Neural progenitor cell (in vitro differentiated cells): Measurements from ENCODE around the gene IL23R. TPM values are rescaled to one million over a fixed set of nuclear protein-coding genes. Genes with fewer than 3 reads are reported as not detected.

Source experiments
- DNase-seq: peaks from one replicate; pipeline ENCODE4 v3.0.0-alpha.2; 2016; ENCODE audit warnings: low spot score
- H2AFZ ChIP-seq: fragments of 200-600 bp; sonication (generic); replicated peaks from 2 replicates; pipeline ENCODE4 v1.6.1; 2016; ENCODE audit warnings: antibody characterized with exemption
- H3F3A ChIP-seq: fragments of 200-600 bp; sonication (generic); 2 replicates; pipeline ENCODE4 v1.6.1; 2016; ENCODE audit warnings: antibody characterized with exemption, low read depth
- H3K27ac ChIP-seq: fragments of 200-600 bp; sonication (generic); 2 replicates; pipeline ENCODE4 v1.5.1; 2016; ENCODE audit warnings: mild to moderate bottlenecking
- H3K27me3 ChIP-seq: fragments of 200-600 bp; sonication (generic); 2 replicates; pipeline ENCODE4 v1.6.1; 2016; ENCODE audit warnings: mild to moderate bottlenecking, moderate library complexity
- H3K36me3 ChIP-seq: fragments of 200-600 bp; sonication (generic); 2 replicates; pipeline ENCODE4 v1.5.1; 2016
- H3K4me1 ChIP-seq: fragments of 200-600 bp; sonication (generic); 2 replicates; pipeline ENCODE4 v1.6.1; 2016; ENCODE audit warnings: mixed run types
- H3K4me2 ChIP-seq: fragments of 200-600 bp; sonication (generic); 2 replicates; pipeline ENCODE4 v1.6.1; 2016
- H3K4me3 ChIP-seq: fragments of 200-600 bp; sonication (generic); 2 replicates; pipeline ENCODE4 v1.5.1; 2016
- H3K79me2 ChIP-seq: fragments of 200-600 bp; sonication (generic); 2 replicates; pipeline ENCODE4 v1.6.1; 2016; ENCODE audit warnings: low read depth
- H3K9ac ChIP-seq: fragments of 200-600 bp; sonication (generic); 2 replicates; pipeline ENCODE4 v1.6.1; 2016
- H3K9me3 ChIP-seq: fragments of 200-600 bp; sonication (generic); 2 replicates; pipeline ENCODE4 v1.5.1; 2016; ENCODE audit warnings: low read depth
- H4K20me1 ChIP-seq: fragments of 200-600 bp; sonication (generic); 2 replicates; pipeline ENCODE4 v1.6.1; 2016; ENCODE audit warnings: low read depth
- H3K27ac Mint-ChIP-seq: 3 replicates; pipeline ENCODE4 v1.8.0; 2021; ENCODE audit warnings: mixed read lengths
- H3K27me3 Mint-ChIP-seq: 2 replicates; pipeline ENCODE4 v1.8.0; 2022; ENCODE audit warnings: low read depth, mild to moderate bottlenecking, inconsistent platforms, moderate library complexity, mixed read lengths; ENCODE audit not compliant: insufficient read depth
- H3K36me3 Mint-ChIP-seq: 3 replicates; pipeline ENCODE4 v1.8.0; 2021; ENCODE audit warnings: mixed read lengths
- H3K4me1 Mint-ChIP-seq: 3 replicates; pipeline ENCODE4 v1.8.0; 2021; ENCODE audit warnings: mixed read lengths
- H3K4me3 Mint-ChIP-seq: 3 replicates; pipeline ENCODE4 v1.8.0; 2021; ENCODE audit warnings: mild to moderate bottlenecking, moderate library complexity, mixed read lengths
- H3K9me3 Mint-ChIP-seq: 3 replicates; pipeline ENCODE4 v1.8.0; 2020; ENCODE audit warnings: mixed read lengths
- EZH2 ChIP-seq: fragments of 200-600 bp; sonication (generic); IDR thresholded peaks from 2 replicates; pipeline ENCODE4 v1.6.1; 2017; ENCODE audit warnings: antibody characterized with exemption, mild to moderate bottlenecking, moderate library complexity
- EZH2phosphoT487 ChIP-seq: fragments of 200-600 bp; sonication (generic); IDR thresholded peaks from 2 replicates; pipeline ENCODE4 v1.6.1; 2017; ENCODE audit warnings: antibody characterized with exemption
- total RNA-seq: library from RNA; depleted of rRNA; stranded (reverse); fragments of >200 nt; gene quantifications from 2 replicates; pipeline ENCODE4 v1.2.3, GENCODE V29; 2015; ENCODE audit warnings: low replicate concordance
- TF ChIP-seq, protein P1 (sequence below): fragments of 200-600 bp; sonication (generic); IDR thresholded peaks from 2 replicates; pipeline ENCODE4 v1.5.1; 2017; ENCODE audit warnings: antibody characterized with exemption, mild to moderate bottlenecking

The IL23R gene
- total RNA-seq, 1 donor from 2014 or later: not detected

DNA sequence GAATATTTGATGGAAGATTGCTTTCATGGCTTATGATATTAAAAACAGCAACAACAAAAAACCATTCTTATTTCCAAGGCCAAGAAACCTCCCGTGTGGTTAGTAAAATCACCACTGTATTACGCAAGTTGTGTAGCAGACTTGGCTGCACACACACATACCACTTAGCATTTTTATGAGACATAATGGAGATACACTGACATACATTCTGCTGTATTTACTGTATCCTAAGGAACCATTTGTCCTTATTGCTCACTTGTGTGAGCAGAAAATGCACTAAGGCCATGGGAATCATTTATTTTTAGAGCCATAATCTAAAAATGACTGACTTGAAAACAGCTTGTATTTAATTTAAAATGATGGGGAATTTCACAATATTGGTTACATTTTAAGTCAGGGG is 30.9 kb upstream of the IL23R start:
- no peaks in the 10 kb centered on the region for H3K36me3 ChIP-seq
- no peak for DNase-seq
- H3K27ac Mint-ChIP-seq: no peak overlapping the region
- H3K36me3 Mint-ChIP-seq: no peaks in the 10 kb centered on the region
- H3K4me3 ChIP-seq: no peak overlapping the region
- peaks cover 18% of the 10 kb centered on the region for H3K4me1 Mint-ChIP-seq
- no peaks in the 10 kb centered on the region for H3F3A ChIP-seq
- H3K27me3 Mint-ChIP-seq: no peaks in the 10 kb centered on the region
- H3K9me3 ChIP-seq: no peaks in the 10 kb centered on the region
- H3K9me3 Mint-ChIP-seq: peaks cover 4% of the 10 kb centered on the region
- H3K79me2 ChIP-seq: no peaks in the 10 kb centered on the region
- no peak overlapping the region for H3K4me3 Mint-ChIP-seq
- peak overlapping the region; percentile 68 for H3K4me2 ChIP-seq
- TF ChIP-seq EZH2phosphoT487 (no peak), EZH2 (no peak)
- TF ChIP-seq, protein P1, sequence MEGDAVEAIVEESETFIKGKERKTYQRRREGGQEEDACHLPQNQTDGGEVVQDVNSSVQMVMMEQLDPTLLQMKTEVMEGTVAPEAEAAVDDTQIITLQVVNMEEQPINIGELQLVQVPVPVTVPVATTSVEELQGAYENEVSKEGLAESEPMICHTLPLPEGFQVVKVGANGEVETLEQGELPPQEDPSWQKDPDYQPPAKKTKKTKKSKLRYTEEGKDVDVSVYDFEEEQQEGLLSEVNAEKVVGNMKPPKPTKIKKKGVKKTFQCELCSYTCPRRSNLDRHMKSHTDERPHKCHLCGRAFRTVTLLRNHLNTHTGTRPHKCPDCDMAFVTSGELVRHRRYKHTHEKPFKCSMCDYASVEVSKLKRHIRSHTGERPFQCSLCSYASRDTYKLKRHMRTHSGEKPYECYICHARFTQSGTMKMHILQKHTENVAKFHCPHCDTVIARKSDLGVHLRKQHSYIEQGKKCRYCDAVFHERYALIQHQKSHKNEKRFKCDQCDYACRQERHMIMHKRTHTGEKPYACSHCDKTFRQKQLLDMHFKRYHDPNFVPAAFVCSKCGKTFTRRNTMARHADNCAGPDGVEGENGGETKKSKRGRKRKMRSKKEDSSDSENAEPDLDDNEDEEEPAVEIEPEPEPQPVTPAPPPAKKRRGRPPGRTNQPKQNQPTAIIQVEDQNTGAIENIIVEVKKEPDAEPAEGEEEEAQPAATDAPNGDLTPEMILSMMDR: no peak
- H2AFZ ChIP-seq: peak overlapping the region; percentile 93
- no peaks in the 10 kb centered on the region for H3K27me3 ChIP-seq
- no peak overlapping the region for H3K9ac ChIP-seq
- peaks cover 21% of the 10 kb centered on the region for H3K4me1 ChIP-seq
- H3K27ac ChIP-seq: no peak overlapping the region
- no peaks in the 10 kb centered on the region for H4K20me1 ChIP-seq

DNA sequence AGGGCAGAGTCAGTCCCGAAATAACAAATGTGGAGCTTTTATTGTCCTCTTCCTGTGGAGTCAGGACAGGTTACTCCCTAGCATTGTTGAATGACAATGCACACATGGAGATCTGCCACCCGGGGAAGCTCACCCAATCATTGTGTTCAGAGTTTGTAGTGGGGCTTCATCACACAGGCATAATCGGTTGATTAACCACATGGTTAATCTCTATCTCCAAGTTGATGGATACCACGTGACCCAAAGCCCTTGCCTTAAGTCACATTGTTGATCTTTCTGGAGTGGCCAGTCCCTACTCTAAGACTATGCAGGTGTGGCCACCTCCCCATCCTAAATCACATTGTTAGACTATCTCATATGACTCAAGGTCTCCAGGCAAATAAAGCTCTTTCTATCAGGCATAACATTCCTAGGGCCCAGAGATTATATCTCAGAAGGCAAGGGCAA is 28.9 kb upstream of the IL23R start:
- Mint-ChIP-seq H3K9me3 (peaks cover 4% of the 10 kb centered on the region), H3K36me3 (no peaks in the 10 kb centered on the region), H3K4me3 (no peak overlapping the region), H3K4me1 (peaks cover 23% of the 10 kb centered on the region), H3K27me3 (no peaks in the 10 kb centered on the region), H3K27ac (no peak overlapping the region)
- peaks cover 21% of the 10 kb centered on the region for H3K4me1 ChIP-seq
- no peaks in the 10 kb centered on the region for H3K9me3 ChIP-seq
- no peaks in the 10 kb centered on the region for H3K36me3 ChIP-seq
- no peak overlapping the region for H3K9ac ChIP-seq
- no peaks in the 10 kb centered on the region for H3K79me2 ChIP-seq
- H2AFZ ChIP-seq: no peak overlapping the region
- no peak overlapping the region for H3K4me2 ChIP-seq
- H3K27me3 ChIP-seq: no peaks in the 10 kb centered on the region
- peak; percentile 45 for DNase-seq
- H3K27ac ChIP-seq: no peak overlapping the region
- no peak overlapping the region for H3K4me3 ChIP-seq
- H3F3A ChIP-seq: no peaks in the 10 kb centered on the region
- TF ChIP-seq, protein P1: no peak
- TF ChIP-seq EZH2phosphoT487 (no peak), EZH2 (no peak)
- H4K20me1 ChIP-seq: no peaks in the 10 kb centered on the region

DNA sequence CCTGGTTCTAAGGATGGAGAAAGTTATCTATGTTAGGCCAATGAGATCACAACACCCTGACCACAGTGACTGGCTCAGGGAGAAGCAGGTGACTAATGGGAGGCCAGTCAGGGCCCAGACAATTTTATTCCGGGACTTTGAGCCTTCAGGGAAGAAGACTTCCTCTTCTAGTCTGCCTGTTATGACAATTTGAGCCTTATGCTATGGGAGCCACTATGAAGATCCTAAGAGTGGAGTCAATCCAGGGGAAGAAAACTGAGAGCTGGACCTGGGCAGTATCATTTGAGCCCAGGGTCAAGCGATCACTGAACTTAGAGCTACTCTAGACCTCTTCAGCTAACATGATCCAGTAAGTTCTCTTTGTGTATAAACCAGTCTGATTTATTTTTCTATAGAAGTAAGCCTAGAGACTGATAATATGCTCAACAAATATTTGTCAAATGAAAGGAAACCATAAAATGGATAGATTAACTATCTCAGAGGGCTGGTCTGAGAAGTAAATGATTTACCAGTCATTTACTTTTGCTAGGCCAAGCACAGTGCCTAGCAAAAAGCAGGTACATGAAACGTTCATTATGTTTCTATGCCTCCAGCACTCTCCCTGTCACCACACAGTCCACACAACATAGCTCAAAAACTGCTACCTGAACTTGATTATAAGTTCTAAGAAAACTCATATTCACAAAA is 27.3 kb upstream of the IL23R start:
- no peaks in the 10 kb centered on the region for H3K79me2 ChIP-seq
- DNase-seq: no peak
- no peak overlapping the region for H3K9ac ChIP-seq
- H2AFZ ChIP-seq: no peak overlapping the region
- peaks cover 21% of the 10 kb centered on the region for H3K4me1 ChIP-seq
- Mint-ChIP-seq H3K27ac (no peak overlapping the region), H3K36me3 (no peaks in the 10 kb centered on the region), H3K9me3 (no peaks in the 10 kb centered on the region), H3K4me3 (no peak overlapping the region), H3K27me3 (no peaks in the 10 kb centered on the region), H3K4me1 (peaks cover 21% of the 10 kb centered on the region)
- no peaks in the 10 kb centered on the region for H3K36me3 ChIP-seq
- H3F3A ChIP-seq: no peaks in the 10 kb centered on the region
- no peaks in the 10 kb centered on the region for H4K20me1 ChIP-seq
- H3K4me3 ChIP-seq: no peak overlapping the region
- no peak overlapping the region for H3K27ac ChIP-seq
- TF ChIP-seq EZH2 (no peak), EZH2phosphoT487 (no peak)
- TF ChIP-seq, protein P1: no peak
- no peaks in the 10 kb centered on the region for H3K27me3 ChIP-seq
- no peaks in the 10 kb centered on the region for H3K9me3 ChIP-seq
- no peak overlapping the region for H3K4me2 ChIP-seq
